ENCODE measurements around the gene SNRNP70. TPM values are rescaled to one million over a fixed set of nuclear protein-coding genes. Genes with fewer than 3 reads are reported as not detected.
"Not testable (repeated sequence)": the region's sequence is repeated elsewhere in the genome, so short reads cannot be mapped to it uniquely, and the experiment has no call there.

The SNRNP70 gene
- total RNA-seq, 1 donor from 2014 or later: 139 TPM

DNA sequence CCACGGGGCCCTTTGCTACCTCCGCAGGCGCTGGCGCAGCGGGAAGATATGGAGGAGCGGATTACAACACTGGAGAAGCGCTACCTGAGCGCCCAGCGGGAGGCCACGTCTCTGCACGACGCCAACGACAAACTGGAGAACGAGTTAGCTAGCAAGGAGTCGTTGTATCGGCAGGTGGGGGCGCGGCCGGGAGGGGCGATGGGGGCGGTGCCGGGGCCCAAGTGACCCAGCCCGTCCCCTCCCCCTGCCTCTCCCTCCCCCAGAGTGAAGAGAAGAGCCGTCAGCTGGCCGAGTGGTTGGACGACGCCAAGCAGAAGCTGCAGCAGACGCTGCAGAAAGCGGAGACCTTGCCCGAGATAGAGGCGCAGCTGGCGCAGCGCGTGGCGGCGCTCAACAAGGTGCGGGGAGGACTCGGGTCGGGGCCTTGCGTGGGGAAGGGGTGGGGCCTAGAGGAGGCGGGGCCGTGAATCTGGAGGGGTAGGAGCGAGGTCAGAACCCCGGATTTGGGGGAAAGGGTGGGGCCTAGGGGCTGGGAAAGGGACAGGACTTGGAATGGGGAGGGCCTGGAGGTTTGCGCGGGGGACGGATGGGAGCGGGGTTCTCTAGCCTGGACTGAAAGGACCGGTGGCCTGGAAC lies 47.8 kb downstream of the SNRNP70 start:
- intact Hi-C loops (cut with micrococcal nuclease): no loop called here
- DNase-seq (peak; percentile 70), ATAC-seq (peak; percentile 38)

DNA sequence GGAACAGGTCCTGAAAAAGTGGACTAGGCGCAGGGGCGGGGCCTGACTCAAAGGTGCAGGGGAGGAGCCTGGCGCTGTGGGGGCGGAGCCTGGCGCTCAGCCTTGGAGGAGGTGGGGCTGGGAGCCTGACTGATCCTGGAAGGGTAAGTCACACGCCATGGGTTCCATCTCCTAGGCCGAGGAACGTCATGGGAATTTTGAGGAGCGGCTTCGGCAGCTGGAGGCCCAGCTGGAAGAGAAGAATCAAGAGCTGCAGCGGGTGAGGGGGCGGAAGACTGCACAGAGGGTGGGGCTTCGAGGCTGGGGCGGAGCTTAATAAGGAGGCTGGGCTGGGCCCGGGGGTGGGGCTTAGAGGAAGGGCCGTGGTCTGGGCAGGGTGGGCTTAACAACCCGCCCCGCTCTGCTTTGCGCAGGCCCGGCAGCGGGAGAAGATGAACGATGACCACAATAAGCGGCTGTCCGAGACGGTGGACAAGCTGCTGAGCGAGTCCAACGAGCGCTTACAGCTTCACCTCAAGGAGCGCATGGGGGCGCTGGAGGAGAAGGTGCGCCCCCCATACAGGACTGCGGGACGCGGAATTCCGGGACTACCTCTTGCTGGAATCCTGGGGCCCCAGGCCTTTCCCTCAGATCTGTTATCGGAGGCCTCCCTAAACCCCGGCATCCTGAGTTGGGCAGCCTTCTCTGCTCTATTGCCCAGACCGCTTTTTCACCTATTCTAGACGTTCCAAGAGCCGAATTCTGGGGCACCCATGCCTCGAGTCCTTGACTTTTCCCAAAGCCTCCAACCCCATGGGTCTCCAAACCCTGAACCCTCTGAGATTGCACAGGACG lies 48.6 kb downstream of the SNRNP70 start:
- DNase-seq (peak; percentile 82), ATAC-seq (peak; percentile 63)
- intact Hi-C loops (cut with micrococcal nuclease): no loop called here

DNA sequence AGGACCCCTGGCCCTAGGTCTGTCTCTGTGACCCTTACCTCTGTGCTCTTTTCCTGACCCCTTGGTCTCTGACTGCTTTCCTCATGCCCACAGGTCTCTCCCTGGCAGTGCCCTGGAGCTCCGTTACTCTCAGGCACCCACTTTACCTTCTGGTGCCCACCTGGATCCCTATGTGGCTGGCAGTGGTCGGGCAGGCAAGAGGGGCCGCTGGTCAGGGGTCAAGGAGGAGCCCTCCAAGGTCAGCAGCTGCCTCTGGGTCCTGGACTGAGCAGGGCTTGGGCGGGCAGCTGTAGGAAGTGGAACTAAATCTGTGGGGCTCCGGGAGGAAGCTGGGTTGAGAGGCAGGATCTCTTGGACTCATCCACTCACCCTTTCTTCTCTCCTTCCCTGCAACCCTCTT lies 50.4 kb downstream of the SNRNP70 start:
- DNase-seq (no peak), ATAC-seq (no peak)
- intact Hi-C loops (cut with micrococcal nuclease): no loop called here

DNA sequence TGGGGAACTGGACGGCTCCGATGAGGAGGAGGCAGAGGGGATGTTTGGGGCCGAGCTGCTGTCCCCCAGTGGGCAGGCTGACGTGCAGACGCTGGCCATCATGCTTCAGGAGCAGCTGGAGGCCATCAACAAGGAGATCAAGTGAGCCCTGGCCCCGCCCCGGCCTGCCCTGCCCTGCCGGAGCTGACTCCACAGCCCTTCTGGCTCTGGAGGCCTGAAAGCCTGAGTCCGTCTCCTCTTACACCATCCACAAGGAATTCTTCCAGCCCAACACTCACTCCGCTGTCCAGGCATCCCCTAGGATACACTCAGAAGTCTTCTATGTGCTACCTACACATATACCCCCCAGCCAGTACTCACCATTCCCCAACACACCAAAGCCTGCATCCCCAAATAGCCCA lies 51.5 kb downstream of the SNRNP70 start:
- intact Hi-C loops (cut with micrococcal nuclease): no loop called here
- DNase-seq (peak; percentile 89), ATAC-seq (peak; percentile 81)

DNA sequence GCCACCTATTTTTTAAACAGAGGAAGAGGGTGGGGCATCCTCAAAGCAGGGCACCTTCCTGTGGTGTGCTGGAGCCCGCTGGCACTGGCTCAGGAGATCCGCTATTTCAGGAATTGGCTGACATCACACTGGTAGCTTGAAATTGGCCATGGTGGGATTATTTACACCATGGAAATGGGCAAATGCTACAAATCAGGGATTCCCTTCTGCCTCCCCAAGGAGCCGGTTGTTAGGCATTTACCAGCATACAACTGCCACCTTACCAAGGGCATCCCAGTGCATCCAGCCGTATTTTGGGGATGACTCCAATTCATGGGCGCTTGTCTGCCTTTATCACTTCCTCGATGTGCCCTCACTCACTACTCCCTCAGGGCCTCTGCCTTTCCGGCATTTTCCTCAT lies 55.7 kb downstream of the SNRNP70 start:
- no peak for ATAC-seq
- DNase-seq: no peak
- intact Hi-C loops (cut with micrococcal nuclease): loop anchor here (10.0 kb wide), 1 partner anchor 46 kb away; no protein-coding TSS in a partner anchor

DNA sequence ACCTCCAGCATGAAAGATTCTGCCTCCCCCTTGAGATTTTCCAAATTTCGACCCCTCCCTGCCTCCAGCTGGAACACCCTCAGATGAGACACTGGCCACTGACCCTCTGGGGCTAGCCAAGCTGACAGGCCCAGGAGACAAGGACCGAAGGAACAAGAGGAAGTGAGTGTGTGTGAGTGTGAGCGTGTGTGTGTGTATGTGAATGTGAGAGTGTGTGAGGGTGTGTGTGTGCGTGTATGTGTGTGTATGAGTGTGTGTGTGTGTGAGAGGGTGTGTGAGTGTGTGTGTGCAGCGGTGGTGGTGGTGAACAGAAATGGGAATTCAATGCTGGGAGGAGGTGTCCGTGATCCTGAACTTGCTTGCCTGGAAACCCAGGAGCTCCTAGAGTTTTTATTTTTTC lies 56.1 kb downstream of the SNRNP70 start:
- DNase-seq (no peak), ATAC-seq (no peak)
- intact Hi-C loops (cut with micrococcal nuclease): loop anchor here (10.0 kb wide), 1 partner anchor 47 kb away; no protein-coding TSS in a partner anchor

DNA sequence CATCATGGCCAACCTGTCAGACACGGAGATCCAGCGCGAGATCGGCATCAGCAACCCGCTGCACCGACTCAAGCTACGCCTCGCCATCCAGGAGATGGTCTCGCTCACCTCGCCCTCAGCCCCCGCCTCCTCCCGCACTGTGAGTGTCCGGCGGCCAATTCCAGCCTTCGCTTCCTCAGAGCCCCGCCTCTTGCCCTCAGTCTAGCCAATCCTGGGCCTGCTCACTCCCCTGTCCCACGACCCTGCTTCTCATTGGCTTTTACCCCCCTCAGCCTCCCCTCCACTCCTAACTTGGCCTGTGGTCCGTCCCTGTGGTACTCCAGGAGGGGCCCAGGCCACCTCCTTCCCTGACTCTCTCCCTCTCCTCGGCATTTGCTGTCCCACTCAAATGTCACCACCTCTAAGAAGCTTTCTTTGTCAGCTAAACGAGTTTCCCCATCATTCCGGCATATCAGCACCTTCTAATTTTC lies 57.6 kb downstream of the SNRNP70 start:
- intact Hi-C loops (cut with micrococcal nuclease): loop anchor here (10.0 kb wide), 1 partner anchor 48 kb away; no protein-coding TSS in a partner anchor
- peak; percentile 94 for DNase-seq
- peak; percentile 98 for ATAC-seq

DNA sequence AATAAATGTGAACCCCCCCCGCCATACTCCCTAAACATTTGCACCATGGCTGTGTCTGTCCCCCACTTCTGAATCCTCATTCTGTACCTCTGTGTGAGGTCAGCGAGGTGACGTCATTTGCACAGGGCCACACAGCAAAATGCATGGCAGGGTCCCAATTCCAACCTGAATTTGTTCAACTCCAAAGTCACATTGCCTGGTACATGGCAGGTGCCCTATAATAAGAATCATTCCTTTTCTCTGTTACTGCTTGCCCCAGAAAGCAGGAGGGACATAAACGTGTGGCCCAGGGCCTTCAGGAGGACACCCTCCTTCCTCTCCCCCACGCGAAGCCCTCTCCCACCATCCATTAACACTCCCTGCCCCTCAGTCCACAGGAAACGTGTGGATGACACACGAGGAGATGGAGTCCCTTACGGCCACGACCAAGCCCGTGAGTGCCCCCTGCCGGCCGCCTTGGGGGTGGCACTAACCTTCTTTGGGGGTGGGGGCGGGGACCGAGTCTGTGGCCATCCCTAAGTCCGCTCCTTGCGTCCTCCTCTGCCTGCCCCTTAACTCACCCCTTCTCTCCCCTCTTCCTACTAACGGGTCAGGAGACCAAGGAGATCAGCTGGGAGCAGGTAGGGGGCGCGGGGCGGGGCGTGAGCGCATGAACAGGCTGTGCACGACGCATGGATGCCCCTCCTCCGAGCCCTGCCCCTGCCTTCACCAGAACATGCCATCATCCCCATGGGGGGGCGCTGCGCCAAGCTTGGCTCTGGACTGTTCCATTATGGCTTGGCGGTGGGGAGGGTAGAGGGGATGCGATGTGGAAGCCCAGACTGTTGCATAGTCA lies 60.5 kb downstream of the SNRNP70 start:
- peak; percentile 89 for DNase-seq
- intact Hi-C loops (cut with micrococcal nuclease): loop anchor here (10.0 kb wide), 1 partner anchor 51 kb away; no protein-coding TSS in a partner anchor
- ATAC-seq: peak; percentile 9

DNA sequence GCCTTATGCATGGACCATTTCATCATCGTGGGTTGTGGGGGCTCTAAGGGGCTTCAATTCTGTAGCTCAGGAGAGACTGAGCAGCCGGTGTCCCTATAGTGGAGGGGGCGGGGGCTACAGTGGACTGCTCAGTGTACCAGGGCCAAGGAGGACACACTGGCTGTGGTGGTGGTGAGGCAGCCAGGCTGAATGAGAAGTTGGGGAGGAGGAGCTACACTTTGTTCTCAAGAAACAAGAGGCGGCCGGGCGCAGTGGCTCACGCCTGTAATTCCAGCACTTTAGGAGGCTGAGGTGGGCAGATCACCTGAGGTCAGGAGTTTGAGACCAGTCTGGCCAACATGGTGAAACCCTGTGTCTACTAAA lies 61.1 kb downstream of the SNRNP70 start:
- not testable (repeated sequence) for ATAC-seq
- peak; percentile 33 for DNase-seq
- intact Hi-C loops (cut with micrococcal nuclease): loop anchor here (10.0 kb wide), 1 partner anchor 52 kb away; no protein-coding TSS in a partner anchor

DNA sequence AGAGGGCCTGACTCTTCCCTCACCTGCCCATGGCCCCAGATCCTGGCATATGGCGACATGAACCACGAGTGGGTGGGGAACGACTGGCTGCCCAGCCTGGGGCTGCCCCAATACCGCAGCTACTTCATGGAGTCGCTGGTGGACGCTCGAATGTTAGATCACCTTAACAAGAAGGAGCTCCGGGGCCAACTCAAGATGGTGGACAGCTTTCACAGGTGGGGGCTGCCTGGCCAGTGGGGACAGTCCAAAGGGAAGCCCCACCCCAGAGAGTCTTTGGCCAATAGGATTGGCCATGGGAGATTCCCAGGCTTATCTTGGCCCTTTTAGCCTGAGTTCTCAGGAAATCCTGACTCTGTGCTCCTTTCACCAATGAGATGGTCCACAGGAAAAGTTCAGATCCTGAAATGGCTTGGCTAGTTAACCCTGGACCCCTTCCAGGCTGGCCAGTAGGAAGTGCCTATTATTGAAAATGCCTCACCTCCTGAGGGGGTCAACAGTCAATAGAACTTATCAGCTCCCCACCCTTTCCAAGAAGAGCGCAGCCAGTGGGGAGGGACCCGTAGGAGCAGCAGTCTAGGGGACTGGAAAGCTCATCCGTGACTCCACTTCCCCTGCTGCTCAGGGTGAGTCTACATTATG lies 62.9 kb downstream of the SNRNP70 start:
- DNase-seq: peak; percentile 36
- no peak for ATAC-seq
- intact Hi-C loops (cut with micrococcal nuclease): loop anchor here (10.0 kb wide), 1 partner anchor 53 kb away; no protein-coding TSS in a partner anchor

DNA sequence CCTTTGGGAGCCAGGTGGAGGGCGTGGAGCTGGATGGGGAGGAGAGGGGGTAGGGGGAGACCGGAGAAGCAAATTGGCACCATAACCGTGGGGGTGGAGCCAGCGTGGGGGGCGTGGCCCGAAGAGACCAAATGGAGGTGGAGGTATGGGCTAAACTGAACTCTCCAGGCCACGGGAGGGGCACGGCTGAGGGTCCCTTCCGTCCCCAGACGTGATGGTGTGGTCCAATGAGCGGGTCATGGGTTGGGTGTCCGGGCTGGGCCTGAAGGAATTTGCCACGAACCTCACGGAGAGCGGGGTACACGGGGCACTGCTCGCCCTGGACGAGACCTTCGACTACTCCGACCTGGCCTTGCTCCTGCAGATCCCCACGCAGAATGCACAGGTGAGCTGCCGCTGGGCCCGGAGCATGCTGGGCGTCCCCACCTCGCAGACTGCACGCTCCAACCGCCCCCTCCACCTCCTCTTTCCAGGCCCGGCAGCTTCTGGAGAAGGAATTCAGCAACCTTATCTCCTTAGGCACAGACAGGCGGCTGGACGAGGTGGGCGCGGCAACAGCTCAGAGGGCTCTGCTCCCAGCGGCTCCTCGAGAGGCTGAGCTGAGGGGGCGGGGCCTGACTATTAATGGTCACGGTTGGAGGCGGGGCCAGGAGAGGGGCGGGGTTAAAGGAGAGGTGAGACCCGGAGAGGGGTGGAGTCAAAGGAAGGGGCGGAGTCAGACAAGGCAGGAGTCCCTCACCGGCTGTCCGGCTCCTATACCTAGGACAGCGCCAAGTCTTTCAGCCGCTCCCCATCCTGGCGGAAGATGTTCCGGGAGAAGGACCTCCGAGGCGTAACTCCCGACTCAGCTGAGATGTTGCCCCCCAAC lies 63.8 kb downstream of the SNRNP70 start:
- DNase-seq (peak; percentile 98), ATAC-seq (peak; percentile 81)
- intact Hi-C loops (cut with micrococcal nuclease): loop anchor here (10.0 kb wide), 1 partner anchor 54 kb away; no protein-coding TSS in a partner anchor

DNA sequence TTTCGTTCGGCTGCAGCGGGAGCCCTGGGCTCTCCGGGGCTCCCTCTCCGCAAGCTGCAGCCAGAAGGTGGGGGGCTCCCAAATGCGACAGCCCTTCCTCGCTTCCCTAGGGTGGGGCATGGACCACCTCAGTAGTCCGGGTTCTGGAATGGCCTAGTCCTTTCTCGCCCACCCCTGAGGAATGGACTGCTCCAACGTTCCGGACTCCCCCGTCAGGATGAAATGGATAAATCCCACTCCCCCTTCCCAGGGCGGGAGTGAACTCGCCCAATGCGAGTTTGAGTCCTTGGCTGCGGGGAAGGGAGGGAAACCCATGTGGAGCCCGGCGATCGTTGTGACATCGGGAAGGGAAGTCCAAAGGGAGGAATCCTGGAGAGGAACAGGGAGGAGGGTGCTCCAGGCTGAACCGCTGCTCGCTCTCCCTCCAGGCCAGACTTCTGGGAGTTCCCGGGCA lies 64.4 kb downstream of the SNRNP70 start:
- DNase-seq (peak; percentile 76), ATAC-seq (peak; percentile 48)
- intact Hi-C loops (cut with micrococcal nuclease): loop anchor here (10.0 kb wide), 1 partner anchor 55 kb away; no protein-coding TSS in a partner anchor

DNA sequence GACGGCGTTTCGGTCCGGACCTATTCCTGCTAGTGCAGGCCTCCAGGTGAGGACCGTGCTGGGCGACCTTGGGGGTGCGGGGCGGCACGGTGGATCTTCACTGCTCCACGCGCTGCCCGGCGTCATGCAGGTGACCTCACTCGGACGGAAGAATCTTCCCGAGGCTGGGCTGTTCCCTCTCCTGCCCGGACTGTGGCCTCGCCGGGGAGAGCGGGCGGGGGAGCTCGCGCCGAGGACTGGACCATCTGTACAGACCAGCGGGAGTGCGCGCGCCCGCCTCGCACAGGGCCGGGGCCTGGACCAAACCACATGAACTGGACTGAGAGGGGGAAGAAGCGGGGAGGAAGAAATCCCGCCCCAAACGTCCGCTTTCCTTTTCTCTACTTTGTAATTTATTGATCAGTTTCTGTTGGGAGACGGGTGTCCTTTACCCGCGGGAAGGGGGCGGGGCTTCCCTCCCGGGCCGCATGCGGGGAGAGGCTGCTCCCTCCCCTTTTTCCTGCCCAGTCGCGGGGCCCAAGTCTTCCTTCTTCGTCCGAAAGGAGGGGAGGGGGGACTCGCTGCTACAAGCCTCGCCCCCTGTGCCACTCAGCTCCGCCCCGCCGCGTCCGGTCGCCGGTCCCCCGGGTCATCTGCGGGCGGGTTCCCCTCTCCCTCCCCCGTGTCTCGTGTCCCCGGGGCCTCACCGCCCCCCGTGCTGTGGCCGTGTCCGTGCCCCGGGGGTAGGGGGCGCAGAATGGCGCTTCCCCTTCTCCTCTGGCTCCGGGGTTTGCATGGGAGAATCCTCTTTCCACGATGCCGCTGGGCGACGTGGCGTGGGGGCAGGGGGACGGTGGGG lies 65.1 kb downstream of the SNRNP70 start:
- intact Hi-C loops (cut with micrococcal nuclease): no loop called here
- ATAC-seq (peak; percentile 71), DNase-seq (peak; percentile 88)

DNA sequence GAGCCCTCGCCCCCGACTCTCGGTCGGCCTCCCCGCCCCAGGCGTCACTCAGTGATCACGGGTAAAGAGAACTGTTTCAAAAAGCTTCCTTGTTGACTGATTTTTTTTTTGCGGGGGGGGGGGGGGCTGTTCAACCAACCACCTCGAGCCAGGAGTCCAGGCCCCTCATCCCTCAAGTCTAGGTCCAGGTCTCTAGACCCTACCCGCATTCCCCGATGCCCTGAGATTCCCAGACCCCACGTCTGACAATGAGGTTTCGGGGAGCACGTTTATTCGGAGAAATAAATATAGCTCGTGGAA lies 65.6 kb downstream of the SNRNP70 start:
- intact Hi-C loops (cut with micrococcal nuclease): no loop called here
- DNase-seq (no peak), ATAC-seq (no peak)

DNA sequence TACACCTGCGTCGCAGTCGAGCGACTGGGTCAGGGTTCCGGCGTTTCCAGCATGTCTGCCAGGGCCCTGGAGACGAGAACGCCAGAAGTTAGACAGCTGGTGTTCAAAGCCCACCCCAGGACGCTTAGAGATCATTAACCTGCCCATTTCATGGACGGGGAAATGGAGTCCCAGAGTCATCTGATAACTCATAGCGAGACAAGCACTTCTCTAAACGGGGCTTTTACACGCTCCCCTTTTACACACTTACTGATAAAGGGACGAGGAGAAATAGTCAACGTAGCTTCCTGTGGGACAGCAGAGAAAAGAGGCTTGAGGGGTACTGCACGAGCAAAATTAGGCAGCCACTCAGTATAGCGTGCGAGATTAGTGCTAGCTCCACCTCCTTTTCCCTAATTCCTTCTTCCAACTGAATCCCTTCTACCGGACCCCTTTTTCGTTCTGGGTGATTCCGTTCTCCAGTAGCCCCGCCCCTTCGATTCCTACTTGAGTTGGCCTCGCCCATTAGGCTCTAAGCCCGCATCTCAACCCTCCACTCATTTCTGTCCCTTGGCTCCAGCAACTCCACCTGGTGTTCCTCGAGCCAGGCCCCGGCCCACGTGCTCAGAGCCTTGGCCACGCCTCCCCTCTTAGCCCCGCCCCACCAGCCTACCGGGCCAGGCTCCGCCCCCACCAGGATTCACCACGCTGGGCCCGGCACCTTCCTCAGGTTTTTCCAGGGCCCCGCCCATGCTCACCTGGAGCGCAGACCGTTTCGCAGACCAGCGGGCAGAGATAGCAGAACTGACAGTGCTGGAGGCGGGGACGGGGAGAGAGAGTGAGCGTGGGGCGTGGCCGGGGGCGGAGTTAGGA lies 66.2 kb downstream of the SNRNP70 start:
- no peak for ATAC-seq
- peak; percentile 75 for DNase-seq
- intact Hi-C loops (cut with micrococcal nuclease): no loop called here

DNA sequence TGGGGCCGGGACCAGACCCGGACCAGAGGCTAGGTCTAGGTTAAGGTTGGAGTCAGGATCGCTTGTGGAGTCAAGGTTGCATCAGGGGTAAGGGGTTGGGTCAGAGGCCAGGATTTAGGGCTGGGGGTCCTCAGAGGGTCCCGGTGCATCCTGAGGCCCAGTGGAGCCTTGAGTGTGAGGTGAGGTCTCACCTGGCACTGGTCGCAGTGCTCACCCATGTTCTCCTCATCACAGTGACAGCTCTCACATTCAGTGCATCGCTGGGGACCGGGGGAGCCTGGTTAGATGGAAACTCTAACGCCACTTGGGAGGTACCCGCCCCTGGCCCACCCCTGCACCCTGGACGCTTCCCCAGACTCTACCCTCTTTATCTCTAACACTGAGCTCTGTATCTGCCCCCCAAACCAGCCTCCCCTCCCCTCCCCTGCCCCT lies 66.9 kb downstream of the SNRNP70 start:
- intact Hi-C loops (cut with micrococcal nuclease): no loop called here
- DNase-seq (peak; percentile 30), ATAC-seq (no peak)
